Liver (tissue), 9 donors: ENCODE results near the gene FAM90A26. TPM values are rescaled to one million over a fixed set of nuclear protein-coding genes. Genes with fewer than 3 reads are reported as not detected.
"Not testable (repeated sequence)": the region's sequence is repeated elsewhere in the genome, so short reads cannot be mapped to it uniquely, and the experiment has no call there.

Experiments used
- DNase-seq: peaks from one replicate; pipeline ENCODE4 v3.0.0-alpha.2; 2017; ENCODE audit warnings: low spot score
- H3K27ac ChIP-seq, 2 donors: one replicate each; pipeline ENCODE4 v1.7.0; 2013; ENCODE audit warnings: inconsistent platforms in 2 of 2, low read length in 2 of 2, control low read depth in 1 of 2, low read depth in 1 of 2, mild to moderate bottlenecking in 1 of 2
- H3K27me3 ChIP-seq, 4 donors: one replicate each; pipeline versions ENCODE4 v1.6.1 to v1.7.0; 2013; ENCODE audit warnings: low read length in 3 of 4, inconsistent platforms in 1 of 4, mild to moderate bottlenecking in 1 of 4, moderate library complexity in 1 of 4; ENCODE audit not compliant: control insufficient read depth in 4 of 4, insufficient read depth in 4 of 4
- H3K36me3 ChIP-seq, 4 donors: one replicate each; pipeline versions ENCODE4 v1.6.1 to v1.7.0; 2013; ENCODE audit warnings: low read length in 3 of 4, mild to moderate bottlenecking in 3 of 4, low read depth in 1 of 4, moderate library complexity in 1 of 4; ENCODE audit not compliant: control insufficient read depth in 4 of 4, insufficient read depth in 3 of 4
- H3K4me1 ChIP-seq, 4 donors: one replicate each; pipeline versions ENCODE4 v1.6.1 to v1.7.0; 2013; ENCODE audit warnings: low read length in 3 of 4, mild to moderate bottlenecking in 3 of 4, moderate library complexity in 1 of 4; ENCODE audit not compliant: control insufficient read depth in 4 of 4, insufficient read depth in 4 of 4
- H3K4me3 ChIP-seq, 3 donors: one replicate each; pipeline versions ENCODE4 v1.6.1 to v1.7.0; 2013; ENCODE audit warnings: low read length in 3 of 3, control low read depth in 1 of 3, low read depth in 1 of 3, mild to moderate bottlenecking in 1 of 3
- H3K9ac ChIP-seq, 2 donors: one replicate each; pipeline ENCODE4 v1.7.0; 2013; ENCODE audit warnings: low read length in 2 of 2, mild to moderate bottlenecking in 2 of 2, moderate library complexity in 2 of 2, control low read depth in 1 of 2, low read depth in 1 of 2
- H3K9me3 ChIP-seq, 4 donors: one replicate each; pipeline versions ENCODE4 v1.6.1 to v1.7.0; 2013; ENCODE audit warnings: low read length in 3 of 4; ENCODE audit not compliant: control insufficient read depth in 4 of 4
- ATF3 ChIP-seq: IDR thresholded peaks from 2 replicates; pipeline ENCODE4 v1.6.1; 2016; ENCODE audit warnings: antibody characterized with exemption
- EGR1 ChIP-seq, 2 donors: IDR thresholded peaks; 2 replicates each; pipeline ENCODE4 v1.6.1; 2016 to 2018; ENCODE audit warnings: antibody characterized with exemption in 2 of 2, low read depth in 2 of 2
- FOXA1 ChIP-seq: IDR thresholded peaks from 2 replicates; pipeline ENCODE4 v1.6.1; 2016; ENCODE audit warnings: antibody characterized with exemption
- GABPA ChIP-seq, 2 donors: IDR thresholded peaks in 1 of 2; conservative IDR thresholded peaks in 1 of 2; 2 replicates each; pipeline ENCODE4 v1.6.1; 2016; ENCODE audit warnings: antibody characterized with exemption in 2 of 2, mild to moderate bottlenecking in 1 of 2, moderate library complexity in 1 of 2
- JUND ChIP-seq, 2 donors: IDR thresholded peaks; 2 replicates each; pipeline ENCODE4 v1.6.1; 2016; ENCODE audit warnings: antibody characterized with exemption in 2 of 2
- MAX ChIP-seq: IDR thresholded peaks from 2 replicates; pipeline ENCODE4 v1.6.1; 2016; ENCODE audit warnings: antibody characterized with exemption
- NR2F2 ChIP-seq: IDR thresholded peaks from 2 replicates; pipeline ENCODE4 v1.6.1; 2016; ENCODE audit warnings: antibody characterized with exemption
- SP1 ChIP-seq: IDR thresholded peaks from 2 replicates; pipeline ENCODE4 v1.6.1; 2018; ENCODE audit warnings: antibody characterized with exemption, mild to moderate bottlenecking
- TAF1 ChIP-seq: conservative IDR thresholded peaks from 2 replicates; pipeline ENCODE4 v1.6.1; 2016; ENCODE audit warnings: antibody characterized with exemption, mild to moderate bottlenecking
- YY1 ChIP-seq: IDR thresholded peaks from 2 replicates; pipeline ENCODE4 v1.6.1; 2016; ENCODE audit warnings: antibody characterized with exemption, mild to moderate bottlenecking
- WGBS: extraction: QIAGEN DNeasy Blood & Tissue Kit; methylation state at CpG from one replicate; pipeline ENCODE4 v1.1.7; 2013; 5-methylcytosine and 5-hydroxymethylcytosine counted together
- polyA plus RNA-seq, 2 donors: library from polyadenylated mRNA; stranded (reverse) in 1 of 2; unstranded in 1 of 2; fragments of 200-250 nt in 1 of 2; fragments of >200 nt in 1 of 2; fragmentation: Nextera tagmentation in 1 of 2; extraction: Ambion mirVana in 1 of 2; gene quantifications; one replicate each; pipeline versions ENCODE4 v1.2.1 to v1.2.3, GENCODE V29; 2013 to 2015
- total RNA-seq, 2 donors: library from RNA; depleted of rRNA; stranded (reverse); fragments of >200 nt; gene quantifications; one replicate each; pipeline ENCODE4 v1.2.3, GENCODE V29; 2014
- donor health status: healthy.
- donor health status: healthy.
- donor health status: healthy.
- donor health status: healthy.
- donor health status: healthy.

The FAM90A26 gene
- total and polyA plus RNA-seq, 4 donors, result not detected

GRCh38 chr4:9134556-9134955 lies 35.7 kb upstream of the FAM90A26 start:
- H3K27ac ChIP-seq, H3K27me3 ChIP-seq, H3K9ac ChIP-seq, H3K9me3 ChIP-seq, H3K36me3 ChIP-seq, DNase-seq, H3K4me3 ChIP-seq, H3K4me1 ChIP-seq: not testable (repeated sequence)
- WGBS, result 74% methylated on average over 12 of the region's 12 CpGs

- H3K9ac ChIP-seq, H3K4me1 ChIP-seq, DNase-seq, H3K4me3 ChIP-seq, H3K9me3 ChIP-seq, H3K27me3 ChIP-seq, H3K27ac ChIP-seq, H3K36me3 ChIP-seq: not testable (repeated sequence)
- 93% methylated on average over 11 of the region's 11 CpGs for WGBS
Observed at GRCh38 chr4:9141050-9141449, 29.2 kb upstream of the FAM90A26 start.

GRCh38 chr4:9142786-9143185 lies 27.4 kb upstream of the FAM90A26 start:
- H3K27ac ChIP-seq, H3K9me3 ChIP-seq, H3K36me3 ChIP-seq, H3K9ac ChIP-seq, H3K27me3 ChIP-seq, DNase-seq, H3K4me3 ChIP-seq, H3K4me1 ChIP-seq: not testable (repeated sequence)
- 90% methylated on average over 6 of the region's 6 CpGs for WGBS

GRCh38 chr4:9143421-9144080 lies 26.7 kb upstream of the FAM90A26 start:
- 97% methylated on average over 27 of the region's 27 CpGs for whole genome bisulfite sequencing
- H3K27me3 ChIP-seq, result no peaks in the 10 kb centered on the region
- no peak overlapping the region for H3K4me3 ChIP-seq
- no peaks in the 10 kb centered on the region for H3K4me1 ChIP-seq
- TF ChIP-seq EGR1 (IDR thresholded peaks at IDR 0.05; ENCODE audit: low read depth in 2 of 2), result no peak
- TF ChIP-seq ATF3, result no peak
- TF ChIP-seq TAF1, result no peak
- no peak for TF ChIP-seq GABPA (IDR thresholded peaks at IDR 0.05 in 1 of 2, conservative IDR thresholded peaks at IDR 0.05 in 1 of 2)
- TF ChIP-seq MAX, result no peak
- H3K9me3 ChIP-seq, result no peaks in the 10 kb centered on the region
- DNase-seq, result no peak
- peaks cover 0 to 2% (median 0%) of the 10 kb centered on the region in 4 donors for H3K36me3 ChIP-seq
- no peak overlapping the region for H3K27ac ChIP-seq
- no peak overlapping the region for H3K9ac ChIP-seq

- Histone ChIP-seq H3K27ac (no peak overlapping the region), H3K36me3 (no peaks in the 10 kb centered on the region), H3K9ac (no peak overlapping the region), H3K4me3 (no peak overlapping the region), H3K4me1 (peaks cover 0 to 4% (median 1%) of the 10 kb centered on the region in 4 donors), H3K9me3 (no peaks in the 10 kb centered on the region), H3K27me3 (no peaks in the 10 kb centered on the region)
- no peak for TF ChIP-seq SP1
- no peak for TF ChIP-seq TAF1
- no peak for TF ChIP-seq YY1
- no peak for TF ChIP-seq JUND (IDR thresholded peaks at IDR 0.05)
- no peak for TF ChIP-seq GABPA (IDR thresholded peaks at IDR 0.05 in 1 of 2, conservative IDR thresholded peaks at IDR 0.05 in 1 of 2)
- no peak for TF ChIP-seq ATF3
- no peak for TF ChIP-seq FOXA1
- TF ChIP-seq MAX, result no peak
- TF ChIP-seq NR2F2, result no peak
- WGBS, result 85% methylated on average over 9 of the region's 9 CpGs
- DNase-seq, result no peak
Observed at GRCh38 chr4:9146967-9147366, 23.2 kb upstream of the FAM90A26 start.

- WGBS, result 95% methylated on average over 4 of the region's 4 CpGs
- not testable (repeated sequence) for H3K36me3 ChIP-seq
Observed at GRCh38 chr4:9147368-9147767, 22.8 kb upstream of the FAM90A26 start.

More at GRCh38 chr4:9147368-9147767, 22.8 kb upstream of the FAM90A26 start:
- not testable (repeated sequence) for H3K9me3 ChIP-seq, H3K4me1 ChIP-seq, H3K4me3 ChIP-seq, H3K9ac ChIP-seq, H3K27ac ChIP-seq, DNase-seq, H3K27me3 ChIP-seq
